ENCODE data around the gene CHST11.

GRCh38 chr12:104510145-104510872 lies 53.6 kb downstream of the CHST11 start:
- TF ChIP-seq EZH2phosphoT487 (IDR thresholded peaks at IDR 0.05; ENCODE audit: borderline replicate concordance, low read length) (no peak), CTCF (IDR thresholded peaks at IDR 0.05; ENCODE audit: low read depth, low read length, poor library complexity, severe bottlenecking) (no peak)

Data from DOHH2 (cell line).